ENCODE measurements around the gene LRP1B.

GRCh38 chr2:140759426-140760156 lies 1371.2 kb downstream of the LRP1B start:
- TF ChIP-seq CTCF (IDR thresholded peaks at IDR 0.05; ENCODE audit: low read depth, low read length, missing input control) (no peak), MAX (IDR thresholded peaks at IDR 0.05) (no peak), ZBTB33 (IDR thresholded peaks at IDR 0.05) (no peak), ATF3 (IDR thresholded peaks at IDR 0.05) (no peak), GABPA (IDR thresholded peaks at IDR 0.05 in 1 of 2, conservative IDR thresholded peaks at IDR 0.05 in 1 of 2) (no peak), SP1 (IDR thresholded peaks at IDR 0.05) (no peak), RAD21 (IDR thresholded peaks at IDR 0.05) (no peak), EGR1 (IDR thresholded peaks at IDR 0.05; ENCODE audit: low read depth in 2 of 2) (no peak), RXRA (IDR thresholded peaks at IDR 0.05) (no peak)
